ENCODE data around the gene MKRN2OS.

The MKRN2OS gene

GRCh38 chr3:12518261-12519028, 26.9 kb downstream of the MKRN2OS start:
- no peak for TF ChIP-seq CTCF (IDR thresholded peaks at IDR 0.05; ENCODE audit: insufficient read depth, low read length, missing control alignments)
- CTCF ChIA-PET: interaction anchor here (0.7 to 2.2 kb wide), 2 partner anchors 11 to 18 kb away, joined by 3 to 6 read pairs; no protein-coding TSS in a partner anchor
- POLR2A ChIA-PET: no interaction called here
- no peak overlapping the region for H3K4me3 ChIP-seq (ENCODE audit: low read depth, low read length)
- no peak for DNase-seq (ENCODE audit: low read depth, low spot score)

- TF ChIP-seq CTCF (IDR thresholded peaks at IDR 0.05; ENCODE audit: insufficient read depth, low read length, missing control alignments): no peak
- CTCF ChIA-PET: interaction anchor here (2.2 kb wide), 1 partner anchor 20 kb away, joined by 6 read pairs; no protein-coding TSS in a partner anchor
- no peak for DNase-seq (ENCODE audit: low read depth, low spot score)
- no peak overlapping the region for H3K4me3 ChIP-seq (ENCODE audit: low read depth, low read length)
- POLR2A ChIA-PET: no interaction called here
Observed at GRCh38 chr3:12516873-12517272, 28.4 kb downstream of the MKRN2OS start.

GRCh38 chr3:12515631-12516030, 29.7 kb downstream of the MKRN2OS start:
- ChIA-PET POLR2A (no interaction called here), CTCF (no interaction called here)
- DNase-seq (ENCODE audit: low read depth, low spot score): no peak
- H3K4me3 ChIP-seq (ENCODE audit: low read depth, low read length): no peak overlapping the region
- TF ChIP-seq CTCF (IDR thresholded peaks at IDR 0.05; ENCODE audit: insufficient read depth, low read length, missing control alignments): no peak

DNA sequence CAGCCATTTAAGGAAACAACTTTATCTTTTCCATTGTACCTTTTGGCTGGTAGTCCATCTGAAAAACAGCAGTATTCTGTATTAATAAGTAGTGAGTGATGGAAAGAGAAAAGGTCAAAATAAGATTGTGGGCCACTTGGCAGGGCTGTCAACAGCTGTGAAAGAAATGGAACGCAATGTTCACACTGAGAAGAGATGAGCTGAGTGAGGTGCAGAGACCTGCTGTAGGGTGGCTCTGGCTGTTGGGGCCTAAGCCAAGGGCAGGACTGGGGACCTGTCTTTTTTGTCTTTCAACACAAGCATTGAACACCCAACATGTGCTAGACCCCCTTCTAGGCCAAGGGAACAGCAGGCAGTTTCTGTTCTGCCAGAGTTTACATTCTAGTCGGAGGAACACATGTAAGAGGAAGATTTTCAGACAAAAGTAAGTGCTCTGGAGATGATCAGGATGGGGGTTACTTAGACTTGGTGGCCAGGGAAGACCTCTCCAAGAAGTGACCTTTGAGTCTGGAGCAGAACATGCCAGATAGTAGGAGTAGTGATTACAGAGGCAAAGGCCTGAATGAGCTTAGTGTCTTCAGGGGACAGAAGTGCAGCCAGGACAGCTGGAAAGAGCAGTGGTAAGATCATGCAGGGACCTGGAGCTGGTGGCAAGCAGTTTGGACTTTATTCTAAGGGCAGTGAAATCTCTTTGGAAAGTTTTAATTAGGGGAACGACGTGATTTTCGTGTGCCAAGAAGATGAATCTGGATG, 31.4 kb downstream of the MKRN2OS start:
- DNase-seq (ENCODE audit: low read depth, low spot score): no peak
- ChIA-PET CTCF (no interaction called here), POLR2A (no interaction called here)
- TF ChIP-seq CTCF (IDR thresholded peaks at IDR 0.05; ENCODE audit: insufficient read depth, low read length, missing control alignments): no peak
- H3K4me3 ChIP-seq (ENCODE audit: low read depth, low read length): no peak overlapping the region

GRCh38 chr3:12512534-12513118, 32.7 kb downstream of the MKRN2OS start:
- POLR2A ChIA-PET: no interaction called here
- no peak for TF ChIP-seq CTCF (IDR thresholded peaks at IDR 0.05; ENCODE audit: insufficient read depth, low read length, missing control alignments)
- CTCF ChIA-PET: no interaction called here
- no peak overlapping the region for H3K4me3 ChIP-seq (ENCODE audit: low read depth, low read length)
- no peak for DNase-seq (ENCODE audit: low read depth, low spot score)

DNA sequence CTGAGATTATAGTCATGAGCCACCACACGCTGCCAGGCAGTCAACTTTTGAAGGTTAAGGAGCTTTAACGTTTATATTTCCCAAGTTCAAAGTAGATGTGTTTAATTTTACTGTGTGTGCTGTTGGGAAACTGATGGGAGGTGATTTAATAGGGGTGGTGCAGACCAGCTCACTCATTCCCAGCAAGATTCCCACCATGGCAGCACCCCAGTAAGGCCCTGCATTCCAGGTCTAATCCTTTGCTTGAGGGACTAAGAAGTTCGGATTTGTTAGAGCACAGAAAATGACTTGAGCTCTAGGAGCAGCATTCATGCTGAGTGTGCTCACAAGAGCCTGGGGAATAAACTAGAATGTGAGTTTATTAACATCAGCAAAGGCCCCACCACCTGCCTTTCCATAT, 35.8 kb downstream of the MKRN2OS start:
- POLR2A ChIA-PET: interaction anchor here (1.2 kb wide), 1 partner anchor 67 kb away, joined by 3 read pairs; no protein-coding TSS in a partner anchor

More for the DNA sequence above, 35.8 kb downstream of the MKRN2OS start:
- H3K4me3 ChIP-seq (ENCODE audit: low read depth, low read length): no peak overlapping the region
- DNase-seq (ENCODE audit: low read depth, low spot score): no peak
- CTCF ChIA-PET: interaction anchor here (1.0 to 4.5 kb wide), 8 partner anchors 16 to 374 kb away, joined by 3 to 18 read pairs (median 8); partner anchors contain the start of gene TSEN2
- no peak for TF ChIP-seq CTCF (IDR thresholded peaks at IDR 0.05; ENCODE audit: insufficient read depth, low read length, missing control alignments)
